HCT116 (cell line): ENCODE results near the gene CD96.
"Not testable (repeated sequence)": the region's sequence is repeated elsewhere in the genome, so short reads cannot be mapped to it uniquely, and the experiment has no call there.

Experiments used
- ATF3 ChIP-seq: IDR thresholded peaks from 2 replicates; pipeline ENCODE4 v1.6.1; 2012
- CEBPB ChIP-seq: IDR thresholded peaks from 2 replicates; pipeline ENCODE4 v1.6.1; 2012; ENCODE audit warnings: low read depth
- CTCF ChIP-seq, 3 experiments: fragments of 200-600 bp in 1 of 3; sonication (generic) in 1 of 3; IDR thresholded peaks in 2 of 3; conservative IDR thresholded peaks in 1 of 3; 2 replicates each; pipeline ENCODE4 v1.5.1; 2012 to 2017; ENCODE audit warnings: low read depth in 2 of 3, low read length in 2 of 3, antibody characterized with exemption in 1 of 3, borderline replicate concordance in 1 of 3, control low read depth in 1 of 3, mild to moderate bottlenecking in 1 of 3, mixed read lengths in 1 of 3, mixed run types in 1 of 3, moderate library complexity in 1 of 3; ENCODE audit not compliant: insufficient read depth in 1 of 3
- EZH2 ChIP-seq: fragments of 200-600 bp; sonication (generic); IDR thresholded peaks from 2 replicates; pipeline ENCODE4 v1.6.1; 2017; ENCODE audit warnings: antibody characterized with exemption, mixed run types
- POLR2A ChIP-seq: IDR thresholded peaks from 2 replicates; pipeline ENCODE4 v1.7.0; 2011; ENCODE audit warnings: borderline replicate concordance; ENCODE audit not compliant: insufficient read depth, insufficient read length; ENCODE audit errors: extremely low read depth
- RAD21 ChIP-seq: IDR thresholded peaks from 2 replicates; pipeline ENCODE4 v1.6.1; 2012; ENCODE audit warnings: low read depth, mild to moderate bottlenecking
- REST ChIP-seq: IDR thresholded peaks from 2 replicates; pipeline ENCODE4 v1.6.1; 2012; ENCODE audit warnings: low read depth
- ZNF274 ChIP-seq: fragments of 200-500 bp; sonication (Bioruptor generic); IDR thresholded peaks from 2 replicates; pipeline ENCODE4 v1.6.1; 2014; ENCODE audit warnings: mild to moderate bottlenecking, low read depth, low read length, inconsistent platforms

- TF ChIP-seq CTCF (IDR thresholded peaks at IDR 0.05 in 2 of 3, conservative IDR thresholded peaks at IDR 0.05 in 1 of 3; ENCODE audit: borderline replicate concordance in 1 of 3, insufficient read depth in 1 of 3, low read depth in 2 of 3, low read length in 2 of 3); ZNF274; POLR2A; EZH2; RAD21; CEBPB; ATF3; REST: not testable (repeated sequence)
Observed at GRCh38 chr3:111630638-111631037, 88.6 kb downstream of the CD96 start.
